IMR-90 (cell line): Measurements from ENCODE around the gene SLC26A2. TPM values are rescaled to one million over a fixed set of nuclear protein-coding genes. Genes with fewer than 3 reads are reported as not detected.

Experiments used
- ATAC-seq: fragments of 200-7000 bp; cut with Tn5 transposase; 2 replicates; pipeline ENCODE4 v1.9.1; 2020; ENCODE audit warnings: low read depth, mild to moderate bottlenecking, moderate library complexity
- BruUV-seq: library from RNA; stranded (reverse); fragments of 400-500 nt; replicated peaks from 2 replicates; lab custom pipeline; 2021; lab: Mats Ljungman, UMichigan
- CTCF ChIA-PET: fragments of 300-600 bp; formaldehyde crosslinking; extraction: SDS; loops from one replicate; lab custom pipeline; 2021; ENCODE audit warnings: antibody characterized with exemption; lab: Yijun Ruan, JAX
- POLR2A ChIA-PET: fragments of 300-600 bp; sonication (Branson Sonifier 250); formaldehyde crosslinking; loops from one replicate; lab custom pipeline; 2022; ENCODE audit warnings: antibody characterized with exemption; ENCODE audit not compliant: unreplicated experiment; lab: Charles Lee
- DNase-seq: peaks from one replicate; pipeline ENCODE4 v3.0.0; 2013
- H2AFZ ChIP-seq: replicated peaks from 2 replicates; pipeline ENCODE3; 2013; ENCODE audit warnings: low read length, mild to moderate bottlenecking; ENCODE audit not compliant: poor library complexity
- H2AK5ac ChIP-seq: 2 replicates; pipeline ENCODE4 v1.6.1; 2013; ENCODE audit warnings: low read depth, low read length, inconsistent platforms
- H2AK9ac ChIP-seq: replicated peaks from 2 replicates; pipeline ENCODE3; 2013; ENCODE audit warnings: mild to moderate bottlenecking, low read depth, low read length, moderate library complexity; ENCODE audit not compliant: poor library complexity
- H2BK120ac ChIP-seq: 2 replicates; pipeline ENCODE4 v1.6.1; 2013; ENCODE audit warnings: low read depth, low read length, inconsistent platforms
- H2BK15ac ChIP-seq: 3 replicates; pipeline ENCODE4 v1.6.1; 2013; ENCODE audit warnings: low read depth, low read length, inconsistent platforms
- H2BK20ac ChIP-seq: 2 replicates; pipeline ENCODE4 v1.6.1; 2013; ENCODE audit warnings: low read depth, mild to moderate bottlenecking, inconsistent platforms, low read length, moderate library complexity
- H2BK5ac ChIP-seq: 2 replicates; pipeline ENCODE4 v1.6.1; 2013; ENCODE audit warnings: mild to moderate bottlenecking, low read depth, low read length, inconsistent platforms; ENCODE audit not compliant: poor library complexity, severe bottlenecking
- H3K14ac ChIP-seq: replicated peaks from 2 replicates; pipeline ENCODE4 v1.6.1; 2013; ENCODE audit warnings: low read depth, low read length, inconsistent platforms
- H3K18ac ChIP-seq: 2 replicates; pipeline ENCODE4 v1.6.1; 2013; ENCODE audit warnings: low read depth, low read length, control low read depth
- H3K23ac ChIP-seq: 2 replicates; pipeline ENCODE4 v1.6.1; 2013; ENCODE audit warnings: low read depth, low read length, inconsistent platforms
- H3K27ac ChIP-seq: 2 replicates; pipeline ENCODE4 v1.5.1; 2013; ENCODE audit warnings: mild to moderate bottlenecking, control low read depth, low read length; ENCODE audit not compliant: insufficient read depth
- H3K27me3 ChIP-seq: 2 replicates; pipeline ENCODE4 v1.6.1; 2013; ENCODE audit warnings: low read length; ENCODE audit not compliant: control insufficient read depth, insufficient read depth
- H3K36me3 ChIP-seq: 2 replicates; pipeline ENCODE4 v1.6.1; 2013; ENCODE audit warnings: low read length, mixed read lengths; ENCODE audit not compliant: control insufficient read depth, insufficient read depth
- H3K4ac ChIP-seq: 2 replicates; pipeline ENCODE4 v1.6.1; 2013; ENCODE audit warnings: low read depth, low read length, inconsistent platforms
- H3K4me1 ChIP-seq: 2 replicates; pipeline ENCODE4 v1.6.1; 2013; ENCODE audit warnings: low read length, mixed read lengths; ENCODE audit not compliant: control insufficient read depth, insufficient read depth
- H3K4me2 ChIP-seq: 2 replicates; pipeline ENCODE4 v1.6.1; 2013; ENCODE audit warnings: low read depth, mild to moderate bottlenecking, control low read depth, low read length, moderate library complexity
- H3K4me3 ChIP-seq: 2 replicates; pipeline ENCODE4 v1.5.1; 2013; ENCODE audit warnings: low read depth, mild to moderate bottlenecking, control low read depth, low read length, moderate library complexity; ENCODE audit not compliant: insufficient read depth
- H3K56ac ChIP-seq: 2 replicates; pipeline ENCODE4 v1.6.1; 2013; ENCODE audit warnings: low read length, inconsistent platforms; ENCODE audit not compliant: insufficient read depth; ENCODE audit errors: extremely low read depth
- H3K79me1 ChIP-seq, 2 experiments: 2 replicates each; pipeline ENCODE4 v1.6.1; 2013; ENCODE audit warnings: low read length in 2 of 2, inconsistent platforms in 1 of 2, low read depth in 1 of 2
- H3K9ac ChIP-seq: 2 replicates; pipeline ENCODE4 v1.6.1; 2013; ENCODE audit warnings: low read depth, low read length, control low read depth
- H3K9me1 ChIP-seq: 2 replicates; pipeline ENCODE4 v1.6.1; 2013; ENCODE audit warnings: low read length, inconsistent platforms; ENCODE audit not compliant: insufficient read depth
- H3K9me3 ChIP-seq: 2 replicates; pipeline ENCODE4 v1.6.1; 2013; ENCODE audit warnings: low read length; ENCODE audit not compliant: control insufficient read depth, insufficient read depth
- H4K20me1 ChIP-seq: 2 replicates; pipeline ENCODE4 v1.6.1; 2013; ENCODE audit warnings: low read length, inconsistent platforms; ENCODE audit not compliant: insufficient read depth
- H4K5ac ChIP-seq: 2 replicates; pipeline ENCODE4 v1.6.1; 2013; ENCODE audit warnings: mild to moderate bottlenecking, low read depth, low read length, control low read depth
- H4K8ac ChIP-seq, 2 experiments: 2 replicates each; pipeline ENCODE4 v1.6.1; 2013; ENCODE audit warnings: low read depth in 2 of 2, low read length in 2 of 2, control low read depth in 1 of 2, inconsistent platforms in 1 of 2
- H4K91ac ChIP-seq: 2 replicates; pipeline ENCODE4 v1.6.1; 2013; ENCODE audit warnings: low read depth, low read length, inconsistent platforms; ENCODE audit not compliant: insufficient read depth
- BHLHE40 ChIP-seq: fragments of 150-350 bp; IDR thresholded peaks from 2 replicates; pipeline ENCODE4 v1.6.1; 2016; ENCODE audit warnings: mild to moderate bottlenecking, low read depth, low read length
- FOS ChIP-seq: fragments of 150-350 bp; IDR thresholded peaks from 2 replicates; pipeline ENCODE4 v1.6.1; 2016; ENCODE audit warnings: low read depth, low read length
- MXI1 ChIP-seq: IDR thresholded peaks from 2 replicates; pipeline ENCODE4 v1.6.1; 2012; ENCODE audit warnings: low read depth, mild to moderate bottlenecking, low read length, moderate library complexity, borderline replicate concordance
- NFE2L2 ChIP-seq: fragments of 150-350 bp; IDR thresholded peaks from 2 replicates; pipeline ENCODE4 v1.6.1; 2016; ENCODE audit warnings: low read depth, mild to moderate bottlenecking, low read length
- RFX5 ChIP-seq: IDR thresholded peaks from 2 replicates; pipeline ENCODE4 v1.8.0; 2012; ENCODE audit warnings: low read depth, mild to moderate bottlenecking, low read length, moderate library complexity
- SMC3 ChIP-seq: fragments of 150-350 bp; IDR thresholded peaks from 2 replicates; pipeline ENCODE4 v1.6.1; 2016; ENCODE audit warnings: low read depth, mild to moderate bottlenecking, antibody characterized with exemption, low read length, moderate library complexity
- WGBS, 2 experiments: methylation state at CpG; one replicate each; pipeline versions ENCODE4 v1.1.5 to v1.1.7; 2013; ENCODE audit warnings: missing lambda C conversion rate in 2 of 2; ENCODE audit not compliant: insufficient read length in 1 of 2; ENCODE audit errors: extremely low coverage in 2 of 2; 5-methylcytosine and 5-hydroxymethylcytosine counted together
- dilution Hi-C: fragments of 300-500 bp; cut with HindIII; formaldehyde crosslinking; loops from one replicate; pipeline ENCODE4 v1.14.3; 2018; ENCODE audit warnings: low sequenced_read_pairs; ENCODE audit not compliant: unreplicated experiment
- in situ Hi-C: fragments of 300-500 bp; cut with MboI; formaldehyde crosslinking; loops from 3 replicates; pipeline ENCODE4 v1.14.3; 2019; ENCODE audit warnings: low sequenced_read_pairs, inconsistent platforms, mixed read lengths
- intact Hi-C: fragments of 100-400 bp; cut with micrococcal nuclease; formaldehyde crosslinking; loops from 2 replicates; pipeline ENCODE4 v1.10.0; 2022
- polyA plus RNA-seq, 3 experiments: library from polyadenylated mRNA; depleted of rRNA; stranded (reverse); fragments of >200 nt; gene quantifications; 2 replicates each; pipeline ENCODE4 v1.2.3, GENCODE V29; 2012; ENCODE audit warnings: low replicate concordance in 1 of 3
- total RNA-seq: library from RNA; depleted of rRNA; stranded (reverse); fragments of >200 nt; gene quantifications from 2 replicates; pipeline ENCODE4 v1.2.3, GENCODE V29; 2012
- TF ChIP-seq, protein P1 (sequence below): fragments of 150-350 bp; IDR thresholded peaks from 2 replicates; pipeline ENCODE4 v1.6.1; 2017; ENCODE audit warnings: mild to moderate bottlenecking, antibody characterized with exemption, low read length, low read depth
- TF ChIP-seq, protein P2 (sequence below): conservative IDR thresholded peaks from 2 replicates; pipeline ENCODE4 v1.5.1; 2012; ENCODE audit warnings: mild to moderate bottlenecking, low read depth, low read length, improper control_type of control experiment

Gene SLC26A2
- total and polyA plus RNA-seq, 2 of the 4 experiments (the other 2 are of a cell fraction): 2.2 to 9.9 TPM

DNA sequence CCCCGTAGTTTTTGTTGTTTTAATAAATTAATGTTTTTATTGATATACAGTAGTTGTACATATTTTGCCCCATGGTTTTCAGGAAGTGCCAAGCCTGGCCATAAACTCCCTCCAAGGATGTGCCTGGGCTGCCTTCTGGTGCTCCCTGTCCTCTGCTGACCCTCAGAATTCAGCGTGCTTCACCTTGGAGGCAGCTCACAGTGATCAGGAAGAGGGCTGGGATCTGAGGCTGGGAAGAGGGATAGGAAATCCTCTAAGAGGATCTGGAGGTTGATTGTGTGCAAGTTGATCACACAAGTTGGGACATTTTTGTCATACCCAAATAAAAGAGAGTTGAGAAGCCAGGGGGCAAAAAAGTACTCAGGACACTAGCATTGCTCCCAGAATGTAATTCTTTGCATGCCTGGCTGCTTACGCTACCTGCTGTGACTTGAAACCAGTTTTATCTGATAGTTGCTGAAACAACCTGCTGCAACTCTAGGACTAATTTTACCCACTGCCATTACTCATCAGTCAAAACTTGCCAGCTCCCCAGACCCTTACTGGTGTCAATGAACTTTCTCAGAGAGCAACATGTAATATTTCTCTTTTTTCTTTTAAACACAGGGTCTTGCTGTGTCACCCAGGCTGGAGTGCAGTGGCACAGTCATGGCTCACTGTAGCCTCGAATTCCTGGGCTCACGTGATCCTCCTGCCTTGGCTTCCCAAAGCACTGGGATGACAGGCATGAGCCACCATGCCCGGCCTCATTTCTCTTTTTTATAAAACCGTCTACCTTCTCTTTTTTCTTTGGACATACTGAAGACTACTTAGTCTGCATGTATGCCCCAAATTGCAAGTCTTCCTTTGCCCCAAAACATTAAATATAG is 44.9 kb upstream of the SLC26A2 start:
- WGBS, 2 experiments: 100% methylated on average over 1 of the region's 7 CpGs; no CpG with 5 or more reads in 1 of the 2 experiments
- DNase-seq (no peak), ATAC-seq (no peak)
- CTCF ChIA-PET: interaction anchor here (0.7 kb wide), 1 partner anchor 733 kb away, joined by 4 read pairs; no protein-coding TSS in a partner anchor
- Histone ChIP-seq H3K9me1 (0 out of 2 replicates have a peak, but pooled peaks cover 3% of the 10 kb centered on the region), H2BK15ac (no peak overlapping the region), H3K4me2 (no peak overlapping the region), H4K5ac (no peak overlapping the region), H3K23ac (no peak overlapping the region), H3K18ac (no peak overlapping the region), H4K20me1 (no peaks in the 10 kb centered on the region), H3K56ac (no peak overlapping the region), H3K4ac (no peak overlapping the region), H3K9ac (no peak overlapping the region), H2BK5ac (no peak overlapping the region), H3K4me1 (no peaks in the 10 kb centered on the region), H4K8ac (no peak overlapping the region), H3K4me3 (no peak overlapping the region), H4K91ac (no peak overlapping the region), H2BK20ac (no peak overlapping the region), H3K79me1 (no peaks in the 10 kb centered on the region), H2BK120ac (no peak overlapping the region), H3K14ac (no peak overlapping the region), H3K9me3 (no peaks in the 10 kb centered on the region), H2AFZ (no peak overlapping the region), H3K27me3 (peaks cover 18% of the 10 kb centered on the region), H3K27ac (no peak overlapping the region), H2AK9ac (no peak overlapping the region), H2AK5ac (no peak overlapping the region), H3K36me3 (no peaks in the 10 kb centered on the region)
- in situ Hi-C loops (no loop called here), dilution Hi-C loops (no loop called here), intact Hi-C loops (no loop called here)
- no TSS peak for BruUV-seq
- TF ChIP-seq FOS (no peak), SMC3 (no peak), RFX5 (no peak), BHLHE40 (no peak), MXI1 (no peak), NFE2L2 (no peak)
- TF ChIP-seq, protein P1, sequence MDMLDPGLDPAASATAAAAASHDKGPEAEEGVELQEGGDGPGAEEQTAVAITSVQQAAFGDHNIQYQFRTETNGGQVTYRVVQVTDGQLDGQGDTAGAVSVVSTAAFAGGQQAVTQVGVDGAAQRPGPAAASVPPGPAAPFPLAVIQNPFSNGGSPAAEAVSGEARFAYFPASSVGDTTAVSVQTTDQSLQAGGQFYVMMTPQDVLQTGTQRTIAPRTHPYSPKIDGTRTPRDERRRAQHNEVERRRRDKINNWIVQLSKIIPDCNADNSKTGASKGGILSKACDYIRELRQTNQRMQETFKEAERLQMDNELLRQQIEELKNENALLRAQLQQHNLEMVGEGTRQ: no peak
- TF ChIP-seq, protein P2, sequence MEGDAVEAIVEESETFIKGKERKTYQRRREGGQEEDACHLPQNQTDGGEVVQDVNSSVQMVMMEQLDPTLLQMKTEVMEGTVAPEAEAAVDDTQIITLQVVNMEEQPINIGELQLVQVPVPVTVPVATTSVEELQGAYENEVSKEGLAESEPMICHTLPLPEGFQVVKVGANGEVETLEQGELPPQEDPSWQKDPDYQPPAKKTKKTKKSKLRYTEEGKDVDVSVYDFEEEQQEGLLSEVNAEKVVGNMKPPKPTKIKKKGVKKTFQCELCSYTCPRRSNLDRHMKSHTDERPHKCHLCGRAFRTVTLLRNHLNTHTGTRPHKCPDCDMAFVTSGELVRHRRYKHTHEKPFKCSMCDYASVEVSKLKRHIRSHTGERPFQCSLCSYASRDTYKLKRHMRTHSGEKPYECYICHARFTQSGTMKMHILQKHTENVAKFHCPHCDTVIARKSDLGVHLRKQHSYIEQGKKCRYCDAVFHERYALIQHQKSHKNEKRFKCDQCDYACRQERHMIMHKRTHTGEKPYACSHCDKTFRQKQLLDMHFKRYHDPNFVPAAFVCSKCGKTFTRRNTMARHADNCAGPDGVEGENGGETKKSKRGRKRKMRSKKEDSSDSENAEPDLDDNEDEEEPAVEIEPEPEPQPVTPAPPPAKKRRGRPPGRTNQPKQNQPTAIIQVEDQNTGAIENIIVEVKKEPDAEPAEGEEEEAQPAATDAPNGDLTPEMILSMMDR: no peak
- POLR2A ChIA-PET: interaction anchor here (0.6 kb wide), 1 partner anchor 40 kb away, joined by 6 read pairs; no protein-coding TSS in a partner anchor
